K562 (cell line): ENCODE results near the gene MED20. TPM values are rescaled to one million over a fixed set of nuclear protein-coding genes. Genes with fewer than 3 reads are reported as not detected.

Experiments used
- ARID1B ChIP-seq: fragments of 450-650 bp; IDR thresholded peaks from 2 replicates; pipeline ENCODE4 v1.6.1; 2016; ENCODE audit warnings: antibody characterized with exemption, mild to moderate bottlenecking, inconsistent platforms
- C11orf30 ChIP-seq: fragments of 450-650 bp; IDR thresholded peaks from 2 replicates; pipeline ENCODE4 v1.6.1; 2016; ENCODE audit warnings: low read depth, mild to moderate bottlenecking
- CUX1 ChIP-seq: fragments of 200-800 bp; sonication (Bioruptor generic); IDR thresholded peaks from 2 replicates; pipeline ENCODE4 v1.6.1; 2016; ENCODE audit warnings: missing genetic modification characterization, missing compliant biosample characterization
- DACH1 ChIP-seq: fragments of 450-650 bp; IDR thresholded peaks from 2 replicates; pipeline ENCODE4 v1.6.1; 2018; ENCODE audit not compliant: partially characterized antibody
- E2F1 ChIP-seq: sonication (generic); formaldehyde crosslinking; IDR thresholded peaks from 2 replicates; pipeline ENCODE4 v1.8.1; 2023; ENCODE audit warnings: mild to moderate bottlenecking, missing genetic modification reagents, moderate library complexity
- E4F1 ChIP-seq: fragments of 250-450 bp; sonication (Bioruptor Pico); IDR thresholded peaks from 2 replicates; pipeline ENCODE4 v1.5.0; 2021; ENCODE audit warnings: mild to moderate bottlenecking, borderline replicate concordance
- EP400 ChIP-seq: fragments of 450-650 bp; IDR thresholded peaks from 2 replicates; pipeline ENCODE4 v1.6.1; 2017; ENCODE audit warnings: antibody characterized with exemption, mild to moderate bottlenecking, moderate library complexity
- ETV1 ChIP-seq: fragments of 450-650 bp; conservative IDR thresholded peaks from 2 replicates; pipeline ENCODE4 v1.6.1; 2016; ENCODE audit warnings: missing genetic modification characterization, control low read depth, low read depth, missing compliant biosample characterization
- MITF ChIP-seq: IDR thresholded peaks from 2 replicates; pipeline ENCODE4 v1.6.1; 2014; ENCODE audit warnings: antibody characterized with exemption
- MLX ChIP-seq, 2 experiments: fragments of 450-650 bp in 1 of 2; sonication (generic) in 1 of 2; formaldehyde crosslinking; conservative IDR thresholded peaks; 2 replicates each; pipeline versions ENCODE4 v1.4.0 to v1.8.1; 2020 to 2022; ENCODE audit warnings: mild to moderate bottlenecking in 1 of 2, missing genetic modification reagents in 1 of 2
- NR2C2 ChIP-seq, 2 experiments: fragments of 200-800 bp in 1 of 2; sonication (Bioruptor generic) in 1 of 2; sonication (generic) in 1 of 2; formaldehyde crosslinking in 1 of 2; IDR thresholded peaks; 2 replicates each; pipeline versions ENCODE4 v1.6.1 to v1.8.0; 2016 to 2022; ENCODE audit warnings: mild to moderate bottlenecking in 1 of 2, missing compliant biosample characterization in 1 of 2, missing genetic modification characterization in 1 of 2, missing genetic modification reagents in 1 of 2
- RFX7 ChIP-seq: fragments of 250-450 bp; sonication (Bioruptor Pico); IDR thresholded peaks from 2 replicates; pipeline ENCODE4 v1.5.1; 2021; ENCODE audit warnings: mild to moderate bottlenecking
- SMC3 ChIP-seq: conservative IDR thresholded peaks from 2 replicates; pipeline ENCODE4 v1.6.1; 2011; ENCODE audit warnings: low read depth, low read length, improper control_type of control experiment; ENCODE audit not compliant: insufficient read depth
- TBP ChIP-seq: optimal IDR thresholded peaks from 2 replicates; pipeline ENCODE3; 2011; ENCODE audit warnings: low read depth, low read length, improper control_type of control experiment
- ZBTB17 ChIP-seq: fragments of 450-650 bp; formaldehyde crosslinking; IDR thresholded peaks from 2 replicates; pipeline ENCODE4 v1.4.0; 2020; ENCODE audit warnings: mild to moderate bottlenecking
- polyA plus RNA-seq, 8 experiments: library from polyadenylated mRNA; depleted of rRNA in 4 of 8; stranded (reverse) in 5 of 8; unstranded in 3 of 8; fragments of >200 nt; fragmentation: Nextera tagmentation in 2 of 8; fragmentation: Illumina TruSeq in 1 of 8; extraction: Ambion mirVana in 2 of 8; extraction: Trizol in 1 of 8; gene quantifications; 2 replicates each; pipeline versions ENCODE4 v1.2.1 to v1.2.3, GENCODE V29; 2011 to 2014; ENCODE audit warnings: inconsistent platforms in 1 of 8, missing spikeins in 1 of 8
- total RNA-seq, 7 experiments: library from RNA; depleted of rRNA in 6 of 7; stranded (reverse); fragments of >200 nt in 6 of 7; fragmentation: Illumina TruSeq in 2 of 7; extraction: Trizol in 2 of 7; gene quantifications; 2 replicates each; pipeline versions ENCODE4 v1.2.1 to v1.2.3, GENCODE V29; 2011 to 2021; ENCODE audit warnings: low replicate concordance in 1 of 7

The MED20 gene
- total and polyA plus RNA-seq, 9 of the 15 experiments (the other 6 are each of a cell fraction or from before 2014, with no cell fraction given): 27.3 to 80.9 (median 46.0) TPM

GRCh38 chr6:41920921-41921711, at the start of gene MED20, which contains the start of gene BYSL (continued):
- TF ChIP-seq E4F1 (no peak), EP400 (peak; percentile 99), C11orf30 (peak; percentile 98), ZBTB17 (CRISPR knock-in tag) (peak; percentile 23), NR2C2 (CRISPR knock-in tag; IDR thresholded peaks at IDR 0.05) (0 out of 2 replicates have a peak, but pooled peaks have one; percentile 50), NR2C2 (tag; IDR thresholded peaks at IDR 0.05) (peak; percentile 85), SMC3 (peak; percentile 18; the same call in 1 of the 2 replicates), MITF (peak; percentile 6; the same call in 1 of the 2 replicates), ARID1B (peak; percentile 10; the same call in 1 of the 2 replicates), ETV1 (tag) (peak; percentile 87), RFX7 (CRISPR knock-in tag) (no peak), DACH1 (no peak), E2F1 (peak; percentile 88), CUX1 (CRISPR knock-in tag) (no peak), MLX (CRISPR knock-in tag; conservative IDR thresholded peaks at IDR 0.05) (no peak; a peak in 1 of 4 replicates), TBP (peak; percentile 74)
